HG02943 (cell line): ENCODE measurements around the gene COL15A1.

ENCODE experiments used
- ATAC-seq: cut with Tn5 transposase; IDR thresholded peaks from one replicate; pipeline ENCODE4 v1.9.1; 2021; ENCODE audit warnings: mild to moderate bottlenecking, low read depth, moderate library complexity; ENCODE audit not compliant: unreplicated experiment

COL15A1 gene

GRCh38 chr9:99119976-99120655, 176.4 kb downstream of the COL15A1 start:
- ATAC-seq = no peak
